KMS-11 (cell line): Measurements from ENCODE around the gene CCDC154.

ENCODE experiments used
- H2AFZ ChIP-seq: fragments of 200-600 bp; sonication (generic); 2 replicates; pipeline ENCODE4 v1.6.1; 2016; ENCODE audit warnings: antibody characterized with exemption, mixed run types, low read depth
- H3K27ac ChIP-seq: fragments of 200-600 bp; sonication (generic); 2 replicates; pipeline ENCODE4 v1.6.1; 2016; ENCODE audit warnings: mild to moderate bottlenecking, mixed run types
- H3K27me3 ChIP-seq: fragments of 200-600 bp; sonication (generic); 2 replicates; pipeline ENCODE4 v1.6.1; 2017; ENCODE audit warnings: mild to moderate bottlenecking, low read depth, mixed run types, moderate library complexity; ENCODE audit not compliant: insufficient read depth
- H3K36me3 ChIP-seq: fragments of 200-600 bp; sonication (generic); 2 replicates; pipeline ENCODE4 v1.6.1; 2017; ENCODE audit warnings: mild to moderate bottlenecking, mixed run types; ENCODE audit not compliant: insufficient read depth
- H3K4me1 ChIP-seq: fragments of 200-600 bp; sonication (generic); 2 replicates; pipeline ENCODE4 v1.6.1; 2016; ENCODE audit warnings: mild to moderate bottlenecking, low read depth, mixed run types; ENCODE audit not compliant: poor library complexity, severe bottlenecking
- H3K4me2 ChIP-seq: fragments of 200-600 bp; sonication (generic); 2 replicates; pipeline ENCODE4 v1.7.0; 2016; ENCODE audit warnings: mild to moderate bottlenecking, mixed run types
- H3K4me3 ChIP-seq: fragments of 200-600 bp; sonication (generic); IDR thresholded peaks from 2 replicates; pipeline ENCODE4 v1.6.1; 2017; ENCODE audit warnings: low read depth, low read length, mixed read lengths; ENCODE audit not compliant: insufficient read depth
- H3K79me2 ChIP-seq: fragments of 200-600 bp; sonication (generic); 2 replicates; pipeline ENCODE4 v1.6.1; 2016; ENCODE audit warnings: low read depth, mixed run types; ENCODE audit not compliant: insufficient read depth
- H3K9ac ChIP-seq: fragments of 200-600 bp; sonication (generic); 2 replicates; pipeline ENCODE4 v1.6.1; 2016; ENCODE audit warnings: mild to moderate bottlenecking, mixed run types
- H4K20me1 ChIP-seq: fragments of 200-600 bp; sonication (generic); 2 replicates; pipeline ENCODE4 v1.6.1; 2016; ENCODE audit warnings: mild to moderate bottlenecking, mixed run types; ENCODE audit not compliant: insufficient read depth
- TF ChIP-seq, protein P1 (sequence below): fragments of 200-600 bp; sonication (generic); conservative IDR thresholded peaks from 2 replicates; pipeline ENCODE4 v1.6.1; 2017; ENCODE audit warnings: low read depth, mild to moderate bottlenecking, antibody characterized with exemption, low read length, moderate library complexity, mixed read lengths

CCDC154 gene

DNA sequence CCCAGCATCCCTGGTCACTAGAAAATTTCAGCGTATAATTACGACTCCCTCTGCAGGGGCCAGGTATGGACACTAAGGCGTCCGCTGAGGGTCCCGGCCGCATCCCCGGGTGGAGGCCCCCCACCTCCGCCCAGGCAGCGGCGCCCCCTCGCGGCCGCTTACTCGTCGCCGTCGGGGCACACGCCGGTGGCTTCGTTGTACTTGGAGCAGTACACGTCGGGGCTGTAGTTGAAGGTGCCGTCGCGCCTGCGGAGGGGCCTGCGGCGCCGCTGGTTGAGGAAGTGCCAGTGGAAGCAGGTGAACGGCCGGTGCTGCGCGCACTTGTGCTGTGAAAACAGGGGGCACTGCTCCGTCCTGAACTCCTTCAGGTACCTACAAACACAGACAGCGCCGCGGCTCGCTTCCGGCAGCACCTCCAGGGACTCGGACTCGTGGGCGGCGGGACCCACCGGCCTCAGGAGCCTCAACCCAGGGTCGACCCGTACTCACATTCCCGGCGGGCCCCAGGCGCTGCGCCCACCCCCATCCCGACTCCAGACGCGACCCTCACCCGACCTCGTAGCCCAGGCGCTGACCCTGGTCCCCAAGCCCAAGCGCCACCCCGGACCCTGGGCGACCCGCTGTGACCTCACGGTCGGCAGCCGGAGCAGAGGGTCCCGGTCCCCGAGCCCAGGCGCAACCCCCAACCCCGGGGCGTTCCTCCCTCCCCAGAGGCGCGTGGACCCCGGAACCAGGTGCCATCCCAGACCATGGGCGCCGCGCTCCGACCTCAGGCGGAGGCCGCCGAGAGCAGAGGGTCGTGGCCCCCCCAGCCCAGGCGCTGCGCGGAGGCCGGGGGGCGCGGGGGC, 30.4 kb downstream of the CCDC154 start:
- Histone ChIP-seq H3K27me3 (no peaks in the 10 kb centered on the region), H3K4me2 (peak overlapping the region; percentile 69)
- TF ChIP-seq, protein P1, sequence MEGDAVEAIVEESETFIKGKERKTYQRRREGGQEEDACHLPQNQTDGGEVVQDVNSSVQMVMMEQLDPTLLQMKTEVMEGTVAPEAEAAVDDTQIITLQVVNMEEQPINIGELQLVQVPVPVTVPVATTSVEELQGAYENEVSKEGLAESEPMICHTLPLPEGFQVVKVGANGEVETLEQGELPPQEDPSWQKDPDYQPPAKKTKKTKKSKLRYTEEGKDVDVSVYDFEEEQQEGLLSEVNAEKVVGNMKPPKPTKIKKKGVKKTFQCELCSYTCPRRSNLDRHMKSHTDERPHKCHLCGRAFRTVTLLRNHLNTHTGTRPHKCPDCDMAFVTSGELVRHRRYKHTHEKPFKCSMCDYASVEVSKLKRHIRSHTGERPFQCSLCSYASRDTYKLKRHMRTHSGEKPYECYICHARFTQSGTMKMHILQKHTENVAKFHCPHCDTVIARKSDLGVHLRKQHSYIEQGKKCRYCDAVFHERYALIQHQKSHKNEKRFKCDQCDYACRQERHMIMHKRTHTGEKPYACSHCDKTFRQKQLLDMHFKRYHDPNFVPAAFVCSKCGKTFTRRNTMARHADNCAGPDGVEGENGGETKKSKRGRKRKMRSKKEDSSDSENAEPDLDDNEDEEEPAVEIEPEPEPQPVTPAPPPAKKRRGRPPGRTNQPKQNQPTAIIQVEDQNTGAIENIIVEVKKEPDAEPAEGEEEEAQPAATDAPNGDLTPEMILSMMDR = peak; percentile 75

DNA sequence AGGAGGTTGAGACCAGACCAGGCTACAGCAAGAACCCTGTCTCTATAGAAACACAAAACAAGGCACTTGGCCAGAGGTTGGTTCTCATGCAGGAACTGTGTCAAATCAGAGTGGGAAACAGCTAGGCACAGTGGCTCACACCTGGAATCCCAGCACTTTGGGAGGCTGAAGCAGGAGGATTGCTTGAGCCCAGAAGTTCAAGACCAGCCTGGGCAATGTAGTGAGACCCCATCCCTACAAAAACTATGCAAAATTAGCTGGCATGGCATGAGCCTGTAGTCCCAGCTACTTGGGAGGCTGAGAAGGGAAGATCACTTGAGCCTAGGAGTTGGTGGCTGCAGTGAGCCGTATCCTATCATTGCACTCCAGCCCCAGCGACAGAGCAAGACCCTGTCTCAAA, 31.5 kb downstream of the CCDC154 start:
- Histone ChIP-seq H3K4me3 (no peak overlapping the region), H2AFZ (no peak overlapping the region), H3K36me3 (no peaks in the 10 kb centered on the region), H3K9ac (no peak overlapping the region), H3K27ac (no peak overlapping the region), H4K20me1 (no peaks in the 10 kb centered on the region), H3K4me1 (peaks cover 16% of the 10 kb centered on the region), H3K79me2 (peaks cover 55% of the 10 kb centered on the region), H3K4me2 (no peak overlapping the region; the same call in 1 of the 2 replicates), H3K27me3 (no peaks in the 10 kb centered on the region)
- TF ChIP-seq, protein P1 = no peak

More for the DNA sequence above, 30.4 kb downstream of the CCDC154 start:
- peaks cover 26% of the 10 kb centered on the region for H3K4me1 ChIP-seq
- peaks cover 57% of the 10 kb centered on the region for H3K79me2 ChIP-seq
- H3K9ac ChIP-seq = peak overlapping the region; percentile 85
- H4K20me1 ChIP-seq = no peaks in the 10 kb centered on the region
- H3K27ac ChIP-seq = peak overlapping the region; percentile 61
- 0 out of 2 replicates have a peak, but pooled peaks cover 5% of the 10 kb centered on the region for H3K36me3 ChIP-seq
- H3K4me3 ChIP-seq = no peak overlapping the region
- peak overlapping the region; percentile 63 for H2AFZ ChIP-seq

DNA sequence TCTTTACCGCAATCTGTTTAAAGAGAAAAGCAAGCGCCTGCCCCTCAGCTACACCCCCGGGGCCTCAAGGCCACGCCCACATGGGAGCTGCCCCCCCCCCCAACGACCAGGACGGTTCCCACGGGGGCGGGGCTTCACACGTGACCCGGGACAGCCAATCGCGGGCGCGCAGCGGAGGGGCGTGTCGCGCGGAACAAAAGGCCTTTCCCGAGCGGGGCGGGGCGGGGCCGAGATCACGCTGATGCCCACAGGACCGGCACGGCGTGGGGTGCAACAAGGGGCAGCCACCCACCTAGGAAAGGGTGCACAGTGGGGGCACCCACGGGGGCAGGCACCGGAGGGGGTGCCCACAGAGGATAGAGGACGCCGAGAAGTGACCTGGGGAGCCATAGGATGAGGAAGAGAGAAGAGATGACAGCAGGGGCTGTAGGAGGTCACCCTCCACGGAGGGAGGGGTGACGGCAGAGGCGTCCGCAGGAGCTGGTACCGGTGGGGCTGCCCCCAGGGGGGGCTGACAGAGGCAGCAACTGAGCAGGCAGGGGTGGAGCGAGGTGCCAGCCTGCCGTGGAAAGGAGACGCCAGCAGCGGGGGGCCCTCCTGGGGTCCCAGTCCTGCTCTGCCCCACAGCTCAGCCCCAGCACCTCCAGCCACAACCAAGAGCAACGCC, 36.1 kb downstream of the CCDC154 start:
- no peaks in the 10 kb centered on the region for H3K36me3 ChIP-seq
- no peaks in the 10 kb centered on the region for H4K20me1 ChIP-seq
- H3K27me3 ChIP-seq = no peaks in the 10 kb centered on the region
- H2AFZ ChIP-seq = no peak overlapping the region
- peaks cover 71% of the 10 kb centered on the region for H3K79me2 ChIP-seq
- peaks cover 6% of the 10 kb centered on the region for H3K4me1 ChIP-seq
- H3K27ac ChIP-seq = no peak overlapping the region
- H3K4me2 ChIP-seq = no peak overlapping the region
- H3K9ac ChIP-seq = no peak overlapping the region
- no peak overlapping the region for H3K4me3 ChIP-seq
- TF ChIP-seq, protein P1 = no peak

DNA sequence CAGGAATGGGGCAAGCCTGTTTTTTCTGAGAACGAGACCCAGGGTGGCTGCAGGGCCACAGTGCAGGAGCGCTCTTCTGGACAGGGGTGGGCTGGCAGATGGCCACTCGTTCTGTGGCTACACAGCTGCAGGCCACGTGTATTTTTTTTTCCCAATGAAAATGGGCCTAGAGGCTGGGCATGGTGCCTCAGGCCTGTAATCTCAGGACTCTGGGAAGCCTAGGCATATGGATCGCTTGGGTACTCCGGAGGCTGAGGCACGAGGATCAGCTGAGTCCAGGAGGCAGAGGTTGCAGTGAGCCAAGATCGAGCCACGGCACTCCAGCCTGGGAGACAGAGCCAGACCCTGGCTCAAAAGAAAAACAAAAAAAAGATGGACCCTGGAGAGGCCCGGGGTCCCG, 36.6 kb downstream of the CCDC154 start:
- Histone ChIP-seq H3K4me2 (no peak overlapping the region), H2AFZ (no peak overlapping the region), H3K9ac (no peak overlapping the region)

More for the DNA sequence above, 36.6 kb downstream of the CCDC154 start:
- Histone ChIP-seq H3K79me2 (peaks cover 66% of the 10 kb centered on the region), H3K4me3 (no peak overlapping the region), H3K27me3 (no peaks in the 10 kb centered on the region), H3K4me1 (peaks cover 3% of the 10 kb centered on the region), H3K27ac (no peak overlapping the region), H3K36me3 (no peaks in the 10 kb centered on the region), H4K20me1 (no peaks in the 10 kb centered on the region)
- TF ChIP-seq, protein P1 = no peak
